NCI-H128 (cell line): ENCODE measurements around the gene ITGA8.

ENCODE experiments used
- DNase-seq: peaks from one replicate; lab custom pipeline; 2025; ENCODE audit not compliant: unreplicated experiment; lab: John Stamatoyannopoulos, UW

ITGA8 gene

DNA sequence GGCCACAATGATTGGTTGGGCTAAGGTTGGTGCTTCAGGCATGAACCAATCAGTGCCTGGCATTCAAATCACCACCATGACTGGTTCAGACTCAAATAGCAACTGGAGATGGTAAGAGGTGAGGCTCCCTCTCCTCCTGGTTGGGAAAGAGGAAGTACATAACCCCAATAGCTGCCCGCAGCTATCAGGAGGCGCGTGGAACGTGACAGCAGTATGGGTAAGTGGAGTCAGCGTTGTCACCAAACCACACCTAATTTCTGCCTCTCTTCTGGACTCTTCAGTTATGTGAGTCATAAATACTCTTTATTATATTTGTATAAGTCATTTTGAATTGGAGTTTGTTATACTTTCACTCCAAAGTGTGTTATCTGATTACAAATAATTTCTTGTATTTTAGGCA, 17.9 kb upstream of the ITGA8 start:
- no peak for DNase-seq

DNA sequence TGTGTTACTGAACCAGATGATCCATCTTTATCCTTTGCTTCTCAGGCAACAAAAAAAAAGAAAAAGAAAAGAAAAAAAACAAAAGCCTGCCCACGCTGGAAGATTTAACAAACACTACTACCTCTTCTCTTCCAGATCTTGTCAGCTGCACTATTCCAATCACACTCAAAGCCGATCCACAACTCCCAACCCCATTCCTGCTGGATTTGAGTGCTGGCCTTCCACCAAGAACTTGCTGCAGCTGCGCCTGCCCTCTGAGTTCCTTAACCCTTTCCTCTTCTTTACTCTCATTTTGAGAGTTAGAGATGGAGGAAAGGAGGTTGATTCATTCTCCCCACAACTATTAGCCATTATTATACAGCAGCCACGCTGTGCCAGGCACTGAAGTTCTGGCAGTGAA, 16.0 kb upstream of the ITGA8 start:
- no peak for DNase-seq

DNA sequence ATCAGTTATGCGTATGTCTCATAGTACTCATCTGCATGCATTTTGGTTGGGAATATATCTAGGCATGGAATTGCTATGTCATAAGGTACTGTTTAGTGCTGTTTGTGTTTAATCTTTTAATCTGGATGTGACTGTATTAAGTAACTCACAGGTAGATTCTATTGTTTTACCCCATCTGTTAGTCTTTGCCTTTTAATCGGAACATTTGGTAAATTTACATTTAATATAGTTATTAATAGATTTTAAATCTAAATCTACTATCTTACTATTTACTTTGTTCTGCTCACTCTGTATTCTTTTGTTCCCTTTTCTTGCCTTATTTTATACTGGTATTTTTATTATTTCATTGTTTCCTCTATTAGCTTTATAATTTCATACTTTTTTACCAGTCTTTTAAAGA, 10.6 kb upstream of the ITGA8 start:
- no peak for DNase-seq

DNA sequence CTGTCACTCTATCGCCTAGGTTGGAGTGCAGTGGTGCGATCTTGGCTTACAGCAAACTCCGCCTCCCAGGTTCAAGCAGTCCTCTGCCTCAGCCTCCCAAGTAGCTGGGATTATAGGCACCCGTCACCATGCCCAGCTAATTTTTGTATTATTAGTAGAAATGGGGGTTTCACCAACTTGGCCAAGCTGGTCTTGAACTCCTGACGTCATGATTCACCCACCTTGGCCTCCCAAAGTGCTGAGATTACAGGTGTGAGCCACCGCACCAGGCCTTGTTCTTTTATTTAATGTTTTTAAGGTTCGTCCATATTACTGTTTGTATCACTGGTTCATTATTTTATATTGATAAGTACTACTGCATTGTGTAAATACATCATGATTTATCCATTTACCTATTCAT, 10.2 kb upstream of the ITGA8 start:
- DNase-seq = no peak

DNA sequence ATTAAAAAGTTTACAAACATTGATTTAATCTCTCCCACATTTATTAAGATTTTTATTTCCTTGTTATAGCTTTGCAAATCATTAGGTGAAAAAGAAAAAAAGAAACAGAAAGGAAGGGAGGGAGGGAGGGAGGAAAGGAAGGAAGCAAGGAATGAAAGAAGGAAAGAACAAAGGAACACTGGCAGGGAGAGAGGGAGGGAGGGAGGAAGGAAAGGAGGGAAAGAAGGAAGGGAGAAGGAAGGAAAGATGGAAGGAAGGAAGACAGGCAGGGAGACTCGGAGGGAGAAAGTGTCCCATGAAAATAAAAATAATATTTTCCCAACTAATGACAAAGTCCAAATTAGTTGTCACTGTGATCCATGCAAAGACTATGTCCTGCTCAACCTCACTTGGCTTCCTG, 6.3 kb upstream of the ITGA8 start:
- no peak for DNase-seq

DNA sequence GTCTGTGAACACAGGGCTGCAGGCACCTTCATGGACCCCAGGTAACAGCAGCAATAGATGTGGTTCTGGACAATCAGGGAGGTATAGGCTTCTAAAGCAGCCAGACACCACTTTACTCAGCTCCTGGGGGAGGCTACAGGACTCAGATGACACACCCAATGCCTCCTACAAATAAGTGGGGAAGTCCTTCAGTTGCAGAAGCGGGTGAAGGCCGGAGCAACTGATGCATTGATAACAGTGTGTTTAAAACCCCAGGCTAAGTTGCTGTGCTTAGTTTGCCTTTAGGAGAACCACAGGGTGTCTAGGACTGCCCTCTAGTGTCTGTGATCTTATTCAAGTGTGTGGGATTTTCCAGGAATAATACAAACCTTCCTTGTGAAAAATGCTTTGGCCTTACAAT, 5.9 kb upstream of the ITGA8 start:
- no peak for DNase-seq

DNA sequence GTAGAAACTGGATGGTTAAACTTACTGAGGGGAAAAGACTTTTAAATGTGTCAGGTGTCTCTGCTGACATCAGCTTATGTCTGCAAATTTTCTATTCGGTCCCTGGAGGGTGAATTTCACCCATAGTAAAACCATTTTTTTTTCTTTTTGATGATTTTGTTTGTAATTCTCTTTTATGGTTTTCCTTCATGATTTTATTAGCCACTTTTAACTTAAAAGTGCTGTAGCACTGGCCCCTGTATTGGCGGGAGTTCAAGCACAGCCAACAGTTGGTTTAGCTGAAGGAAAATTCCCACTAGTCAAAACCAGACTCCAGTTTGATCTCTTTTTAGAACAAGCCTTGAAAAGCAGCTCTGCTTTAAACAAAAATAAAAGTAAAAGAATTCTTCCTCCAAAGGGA, 5.0 kb upstream of the ITGA8 start:
- DNase-seq = no peak

DNA sequence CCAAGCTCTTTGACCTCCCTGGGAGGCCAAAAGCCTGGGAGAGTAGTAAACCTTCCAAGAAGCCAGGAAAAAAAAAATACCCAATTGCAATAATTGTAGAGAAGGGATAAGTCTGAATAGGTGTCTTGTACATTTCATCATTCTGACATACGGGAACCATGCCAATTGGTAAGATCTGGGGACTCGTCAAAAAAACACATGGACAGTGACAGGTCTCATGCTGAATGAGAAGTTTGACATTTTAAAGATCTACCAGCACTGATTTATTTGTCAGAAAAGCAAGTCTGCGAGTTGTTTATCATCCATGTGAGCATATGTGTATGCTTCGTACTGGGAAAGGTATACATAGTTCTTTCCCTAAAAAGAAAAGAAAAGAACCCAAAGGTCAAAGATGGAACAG, 4.1 kb upstream of the ITGA8 start:
- no peak for DNase-seq

DNA sequence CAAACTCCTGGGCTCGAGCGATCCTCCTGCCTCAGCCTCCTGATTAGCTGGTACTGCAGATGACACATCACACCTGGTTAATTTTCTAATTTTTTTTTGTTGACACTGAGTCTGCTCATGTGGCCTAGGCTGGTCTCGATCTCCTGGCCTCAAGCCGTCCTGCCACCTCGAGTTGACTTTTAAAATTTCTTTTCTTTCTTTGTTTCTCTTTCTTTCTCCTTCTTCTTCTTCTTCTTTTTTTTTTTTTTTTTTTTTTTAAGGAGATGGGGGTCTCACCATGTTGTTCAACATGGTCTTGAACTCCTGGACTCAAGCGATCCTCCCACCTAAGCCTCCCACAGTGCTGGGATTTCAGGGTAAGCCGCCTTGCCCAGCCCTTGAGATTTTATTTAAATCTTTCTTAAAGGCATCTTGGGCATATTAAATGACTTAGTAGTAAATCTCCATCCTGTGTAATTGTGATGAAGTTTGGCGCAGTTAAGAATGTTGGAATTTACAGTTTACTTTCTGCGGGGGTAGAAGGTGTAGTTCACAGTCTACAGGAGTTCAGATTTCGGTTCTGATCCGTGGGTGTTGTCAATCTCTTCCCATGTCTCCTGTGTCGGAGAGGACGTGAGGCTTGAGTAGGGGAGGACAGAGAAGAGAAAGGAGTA, 1.0 kb upstream of the ITGA8 start:
- DNase-seq = no peak

DNA sequence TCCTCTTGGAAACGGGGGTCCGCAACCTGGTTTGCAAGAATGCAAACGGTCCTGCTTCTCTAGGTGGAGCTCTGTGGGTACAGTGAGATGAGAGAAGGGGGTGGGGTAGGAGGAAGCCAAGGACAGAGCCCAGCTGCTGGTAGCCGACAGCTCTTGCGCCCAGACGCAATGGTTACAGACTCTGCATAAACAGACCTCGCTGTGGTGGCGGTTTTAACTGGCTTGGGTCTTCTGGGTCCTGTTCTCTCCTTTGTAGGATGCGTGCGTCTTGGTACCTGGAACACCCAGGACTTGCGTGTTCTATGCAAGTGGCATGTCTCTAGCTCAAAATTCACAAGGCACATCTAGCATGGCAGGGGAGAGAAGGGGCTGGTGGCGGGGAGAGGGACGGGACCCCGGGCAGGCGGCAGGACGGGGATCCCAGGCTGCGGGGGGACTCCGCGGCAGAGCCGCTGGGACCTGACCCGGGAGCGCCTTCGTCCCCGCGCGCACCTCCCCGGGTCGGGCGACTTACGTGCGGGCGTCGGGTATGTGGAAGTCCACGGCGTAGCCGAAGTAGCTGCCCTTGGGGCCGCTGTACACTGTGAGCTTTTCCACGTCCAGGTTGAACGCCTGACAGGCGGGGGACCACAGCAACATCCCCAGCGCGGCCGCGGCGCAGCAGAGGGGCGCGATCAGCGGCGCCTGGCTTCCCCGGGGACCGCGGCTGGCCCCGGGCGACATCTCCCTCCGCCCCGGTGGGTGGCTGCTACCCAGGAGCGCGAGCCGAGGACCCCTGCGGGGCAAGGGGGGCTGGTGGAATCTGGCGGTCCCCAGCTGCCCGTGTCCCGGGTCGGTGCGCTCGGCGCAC, 448 bp downstream of the ITGA8 start:
- DNase-seq = no peak

DNA sequence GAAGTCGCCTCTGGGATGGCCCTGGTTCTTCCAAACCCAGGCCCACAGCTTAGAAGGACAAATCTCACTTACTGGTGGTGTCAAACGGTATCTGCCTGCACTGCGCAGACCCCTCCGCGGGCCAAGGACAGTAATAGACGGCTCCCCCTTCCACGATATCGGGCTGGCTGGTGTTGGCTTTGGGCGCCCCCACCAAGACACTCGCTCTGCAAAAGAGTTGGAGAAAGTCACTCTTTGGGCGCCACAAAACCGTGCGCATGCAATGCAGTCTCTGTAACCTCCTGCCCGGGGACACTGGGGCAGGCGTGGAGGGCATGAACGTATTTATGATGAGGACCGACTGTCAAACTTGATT, 1.1 kb downstream of the ITGA8 start:
- DNase-seq = no peak

DNA sequence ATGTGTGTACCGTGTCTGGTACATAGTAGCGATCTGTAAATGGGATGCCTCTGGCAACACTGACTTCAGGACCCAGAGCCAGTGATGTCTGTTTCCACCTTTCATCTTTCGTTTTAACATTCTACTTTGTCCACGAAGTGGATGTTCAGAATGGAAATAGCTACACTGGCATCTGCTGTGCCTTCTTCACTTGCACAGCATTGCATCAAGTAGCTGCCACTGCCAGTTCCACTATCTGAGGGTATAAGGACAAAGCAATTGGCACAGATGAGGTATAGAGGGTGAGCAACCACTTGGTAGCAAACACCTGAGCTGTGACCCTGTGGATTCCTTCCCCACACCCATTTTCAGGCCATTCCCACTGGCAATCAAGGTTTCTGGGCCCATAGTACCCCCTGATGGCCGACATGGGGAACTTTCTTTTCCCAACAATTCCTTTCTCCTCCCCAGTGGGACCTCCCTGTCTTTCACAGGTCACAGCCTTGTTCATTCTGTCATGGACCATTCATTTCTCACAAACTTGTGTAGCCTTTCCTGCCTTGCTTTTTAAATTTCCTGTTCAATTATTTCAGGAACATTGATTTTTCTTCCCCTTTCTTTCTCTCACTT, 4.0 kb downstream of the ITGA8 start:
- DNase-seq = no peak

DNA sequence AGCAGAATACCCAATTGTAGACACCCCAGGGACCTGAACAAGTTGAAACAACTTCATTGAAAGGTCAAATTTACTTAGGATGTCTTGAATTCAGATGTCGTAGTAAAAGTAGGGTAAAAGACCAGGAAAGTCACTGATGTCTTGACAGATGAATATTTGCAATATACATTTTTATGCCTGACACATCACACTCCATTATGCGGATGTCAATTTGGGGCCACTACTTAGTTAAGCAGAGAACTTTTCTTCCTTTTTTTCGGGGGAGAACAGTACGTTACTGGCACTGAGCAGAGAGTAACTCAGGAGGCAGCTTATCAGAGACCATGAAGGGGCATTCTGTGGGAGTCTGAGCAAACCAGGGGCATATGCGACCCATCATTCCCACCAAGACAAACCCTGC, 4.9 kb downstream of the ITGA8 start:
- DNase-seq = no peak

DNA sequence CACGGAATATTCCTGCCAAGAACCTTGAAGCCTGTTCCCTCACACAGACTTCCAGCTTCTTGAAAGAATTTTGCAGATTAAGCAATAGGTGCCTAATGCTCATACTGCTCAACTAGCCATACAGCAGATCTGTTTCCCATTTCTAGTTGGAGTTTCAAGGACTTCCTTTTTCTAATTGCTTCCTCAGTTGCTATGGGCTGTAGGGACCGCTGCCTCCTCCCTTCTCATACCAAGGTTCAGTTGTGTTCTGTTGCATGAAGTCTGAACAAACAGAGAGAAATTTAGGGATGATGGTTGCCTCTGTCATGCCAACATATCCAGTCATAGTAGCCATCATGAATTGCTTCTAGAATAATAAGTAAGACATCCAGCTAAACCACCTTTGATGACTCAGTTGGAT, 6.8 kb downstream of the ITGA8 start:
- DNase-seq = no peak

DNA sequence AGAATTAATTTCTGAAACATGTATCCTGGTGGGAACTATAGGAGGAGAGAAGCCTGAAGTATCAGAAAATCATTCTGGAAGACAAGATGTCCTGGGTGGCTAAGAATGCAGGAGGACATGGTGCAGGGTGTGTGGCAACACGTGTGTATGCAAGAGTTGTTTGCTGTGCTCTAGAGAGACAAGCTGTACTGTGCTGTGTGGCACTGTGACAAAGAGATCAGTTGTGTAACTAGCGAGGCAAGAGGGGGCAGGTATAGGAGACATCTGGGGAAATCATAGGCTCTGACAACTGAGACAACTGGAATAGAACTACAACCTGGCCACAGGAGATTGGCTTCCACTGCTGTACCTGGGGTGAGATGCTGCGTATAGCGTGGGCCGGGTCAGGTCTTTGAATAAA, 9.3 kb downstream of the ITGA8 start:
- no peak for DNase-seq

DNA sequence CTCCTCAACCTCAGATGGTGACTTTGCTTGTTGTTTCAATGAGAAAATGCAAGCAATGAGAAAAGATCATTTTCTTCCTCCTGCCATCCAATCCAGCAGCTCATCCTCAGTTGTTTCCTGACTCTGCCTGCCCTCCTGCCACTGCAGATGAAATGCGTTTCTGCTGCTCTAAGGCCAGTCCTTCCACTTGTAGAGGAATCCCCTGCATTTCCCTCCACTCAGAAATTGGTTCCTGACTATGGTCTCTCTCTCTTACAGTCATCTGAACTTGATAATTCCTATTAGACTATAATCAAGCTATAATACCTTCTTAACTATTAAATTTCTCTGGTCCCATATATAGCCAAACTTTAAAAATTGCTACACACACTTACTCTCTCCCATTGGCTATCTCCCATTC, 14.4 kb downstream of the ITGA8 start:
- DNase-seq = no peak

DNA sequence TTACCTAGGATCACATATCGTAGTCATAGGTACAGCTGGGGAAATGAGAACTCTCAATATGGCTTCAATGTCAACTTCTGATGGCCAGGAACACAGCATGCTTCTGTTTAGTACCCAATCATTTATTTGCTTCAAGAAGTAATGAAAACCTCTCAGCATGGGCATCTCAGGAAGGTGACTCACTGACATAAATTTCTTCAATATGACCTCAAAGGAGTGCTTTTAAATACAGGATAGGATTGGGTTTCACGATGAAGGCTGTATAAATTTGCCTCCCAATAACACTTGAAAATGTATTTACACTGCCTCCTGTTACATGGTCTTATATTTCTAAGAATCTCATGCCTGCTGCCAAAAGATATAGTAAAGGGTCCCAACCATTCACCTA, 15.1 kb downstream of the ITGA8 start:
- no peak for DNase-seq

DNA sequence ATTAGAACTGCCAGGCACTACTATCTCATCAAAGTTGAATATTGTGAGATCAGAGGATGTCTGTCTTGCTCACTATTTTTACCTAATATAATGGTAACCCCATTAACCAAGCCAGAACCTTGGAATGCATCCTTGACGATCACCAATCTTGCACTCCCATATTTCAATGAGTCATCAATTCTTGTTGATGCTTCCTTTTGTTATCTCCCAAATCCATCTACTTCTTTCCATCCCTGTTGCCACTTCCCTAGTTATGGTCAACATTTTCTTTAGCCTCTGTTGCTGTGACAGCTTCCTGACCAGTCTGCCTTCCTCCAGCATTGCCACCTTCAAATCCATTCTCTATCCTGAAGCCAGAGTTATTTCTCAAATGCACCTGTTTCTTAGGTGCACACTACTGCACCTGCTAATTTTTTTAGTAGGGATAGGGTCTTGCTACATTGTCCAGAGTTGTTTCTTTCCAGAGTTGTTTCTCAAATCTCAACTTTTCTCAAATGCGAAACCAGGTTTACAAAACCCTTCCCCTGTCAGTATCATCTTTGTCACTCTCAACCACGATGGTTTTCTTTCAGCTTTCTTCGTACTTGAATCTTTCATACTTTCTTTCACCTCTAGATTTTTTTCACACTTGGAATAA, 15.7 kb downstream of the ITGA8 start:
- DNase-seq = no peak

DNA sequence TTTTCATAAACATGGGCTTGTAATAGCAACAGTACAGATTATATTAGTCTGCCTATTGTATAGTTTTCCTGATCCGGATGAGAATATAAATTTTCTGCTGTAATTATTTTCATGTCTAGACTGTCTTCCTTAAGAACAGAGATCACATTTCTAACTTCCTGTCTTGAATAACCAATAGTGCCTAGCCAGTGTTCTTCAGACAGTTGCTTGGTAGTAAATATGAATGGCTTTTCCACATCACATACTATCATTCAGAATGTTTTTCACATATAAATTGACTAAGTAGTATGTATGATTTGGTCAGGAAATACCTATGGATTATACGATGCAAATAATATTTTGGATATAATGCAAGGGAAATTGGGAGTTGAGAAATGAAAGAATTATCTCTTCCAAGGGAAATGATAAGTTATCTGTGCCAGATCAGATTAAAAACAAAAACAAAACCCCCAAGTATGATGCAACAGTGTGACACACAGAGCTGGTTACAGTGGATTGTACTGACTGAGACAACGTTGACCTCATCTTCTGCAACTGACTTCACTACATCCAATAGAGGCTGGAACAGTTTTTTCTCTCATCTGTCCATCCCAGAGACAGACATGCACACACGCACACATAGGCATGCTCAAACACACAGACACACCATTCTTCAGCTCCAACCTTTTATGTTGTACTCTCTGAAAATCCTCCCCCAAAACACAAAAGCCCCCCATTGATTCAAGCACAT, 16.4 kb downstream of the ITGA8 start:
- DNase-seq = no peak

DNA sequence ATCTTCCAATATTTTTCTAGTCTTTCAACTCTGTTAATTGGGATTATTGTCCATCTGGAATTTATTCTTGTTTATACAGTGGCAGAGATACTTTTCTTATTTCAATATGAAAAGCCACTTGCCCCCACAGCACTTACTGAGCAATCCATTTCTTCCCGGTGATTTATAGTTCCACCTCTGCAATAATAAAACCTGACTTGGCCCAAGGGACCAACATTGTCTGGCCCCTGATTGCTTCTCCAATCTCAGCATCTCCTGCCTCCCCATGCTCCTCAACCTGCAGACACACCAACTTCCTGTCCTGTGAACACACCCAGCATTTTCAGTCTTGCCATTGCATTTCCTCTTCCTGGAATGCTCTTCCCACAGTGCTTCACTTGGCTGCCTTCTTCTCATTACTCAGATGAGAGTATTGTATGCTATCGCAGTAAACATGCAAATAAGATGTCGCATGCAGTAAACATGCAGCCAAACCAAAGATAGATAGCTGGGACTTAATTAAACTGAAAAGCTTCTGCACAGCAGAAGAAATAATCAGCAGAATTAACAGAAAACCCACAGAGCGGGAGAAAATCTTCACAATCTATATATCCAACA, 19.5 kb downstream of the ITGA8 start:
- DNase-seq = no peak

DNA sequence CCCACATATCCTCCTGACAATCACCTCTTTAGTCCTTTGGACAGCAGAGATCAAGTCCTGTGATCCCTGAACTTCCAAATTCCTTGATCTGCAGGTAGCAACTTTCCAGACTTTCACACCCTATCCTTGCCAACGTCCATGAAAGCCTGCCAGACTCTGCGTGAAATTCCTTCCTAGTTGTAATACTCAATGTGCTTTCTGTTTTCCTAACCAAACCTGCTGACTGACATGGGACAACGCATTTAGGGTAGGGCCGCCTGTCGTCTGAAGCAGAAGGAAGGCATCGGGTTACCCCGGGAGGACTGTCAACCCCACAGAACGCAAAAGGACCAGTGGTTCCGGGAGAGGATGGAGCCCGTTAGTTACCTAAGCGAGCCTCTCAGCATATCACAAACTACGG, 23.9 kb downstream of the ITGA8 start:
- no peak for DNase-seq
